ENCODE data around the gene RNF223.

DNA sequence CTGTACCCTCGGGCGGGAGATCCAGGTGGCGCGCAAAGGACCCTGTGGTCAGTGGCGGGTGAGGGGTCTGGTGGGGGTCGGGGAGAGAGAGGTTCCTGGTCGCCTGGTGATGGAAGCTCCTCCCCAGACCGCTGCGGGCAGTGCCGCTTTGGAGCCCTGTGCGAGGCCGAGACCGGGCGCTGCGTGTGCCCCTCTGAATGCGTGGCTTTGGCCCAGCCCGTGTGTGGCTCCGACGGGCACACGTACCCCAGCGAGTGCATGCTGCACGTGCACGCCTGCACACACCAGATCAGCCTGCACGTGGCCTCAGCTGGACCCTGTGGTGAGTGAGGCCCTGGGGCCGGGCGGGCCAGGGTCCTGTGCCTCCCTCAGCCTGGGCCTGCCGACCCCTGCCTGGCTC, 30.7 kb downstream of the RNF223 start:
- TF ChIP-seq, protein P1, sequence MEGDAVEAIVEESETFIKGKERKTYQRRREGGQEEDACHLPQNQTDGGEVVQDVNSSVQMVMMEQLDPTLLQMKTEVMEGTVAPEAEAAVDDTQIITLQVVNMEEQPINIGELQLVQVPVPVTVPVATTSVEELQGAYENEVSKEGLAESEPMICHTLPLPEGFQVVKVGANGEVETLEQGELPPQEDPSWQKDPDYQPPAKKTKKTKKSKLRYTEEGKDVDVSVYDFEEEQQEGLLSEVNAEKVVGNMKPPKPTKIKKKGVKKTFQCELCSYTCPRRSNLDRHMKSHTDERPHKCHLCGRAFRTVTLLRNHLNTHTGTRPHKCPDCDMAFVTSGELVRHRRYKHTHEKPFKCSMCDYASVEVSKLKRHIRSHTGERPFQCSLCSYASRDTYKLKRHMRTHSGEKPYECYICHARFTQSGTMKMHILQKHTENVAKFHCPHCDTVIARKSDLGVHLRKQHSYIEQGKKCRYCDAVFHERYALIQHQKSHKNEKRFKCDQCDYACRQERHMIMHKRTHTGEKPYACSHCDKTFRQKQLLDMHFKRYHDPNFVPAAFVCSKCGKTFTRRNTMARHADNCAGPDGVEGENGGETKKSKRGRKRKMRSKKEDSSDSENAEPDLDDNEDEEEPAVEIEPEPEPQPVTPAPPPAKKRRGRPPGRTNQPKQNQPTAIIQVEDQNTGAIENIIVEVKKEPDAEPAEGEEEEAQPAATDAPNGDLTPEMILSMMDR (IDR thresholded peaks at IDR 0.05; ENCODE audit: low read depth, low read length) = no peak
- TF ChIP-seq EZH2phosphoT487 (IDR thresholded peaks at IDR 0.05; ENCODE audit: low read depth) = no peak

Measured in OCI-LY3 (cell line).